IMR-90 (cell line): ENCODE results near the gene KCNMA1. TPM values are rescaled to one million over a fixed set of nuclear protein-coding genes. Genes with fewer than 3 reads are reported as not detected.

Experiments used
- ATAC-seq: fragments of 200-7000 bp; cut with Tn5 transposase; 2 replicates; pipeline ENCODE4 v1.9.1; 2020; ENCODE audit warnings: low read depth, mild to moderate bottlenecking, moderate library complexity
- BruUV-seq: library from RNA; stranded (reverse); fragments of 400-500 nt; replicated peaks from 2 replicates; lab custom pipeline; 2021; lab: Mats Ljungman, UMichigan
- CTCF ChIA-PET: fragments of 300-600 bp; formaldehyde crosslinking; extraction: SDS; loops from one replicate; lab custom pipeline; 2021; ENCODE audit warnings: antibody characterized with exemption; lab: Yijun Ruan, JAX
- POLR2A ChIA-PET: fragments of 300-600 bp; sonication (Branson Sonifier 250); formaldehyde crosslinking; loops from one replicate; lab custom pipeline; 2022; ENCODE audit warnings: antibody characterized with exemption; ENCODE audit not compliant: unreplicated experiment; lab: Charles Lee
- DNase-seq: peaks from one replicate; pipeline ENCODE4 v3.0.0; 2013
- H2AFZ ChIP-seq: replicated peaks from 2 replicates; pipeline ENCODE3; 2013; ENCODE audit warnings: low read length, mild to moderate bottlenecking; ENCODE audit not compliant: poor library complexity
- H2AK5ac ChIP-seq: 2 replicates; pipeline ENCODE4 v1.6.1; 2013; ENCODE audit warnings: low read depth, low read length, inconsistent platforms
- H2AK9ac ChIP-seq: replicated peaks from 2 replicates; pipeline ENCODE3; 2013; ENCODE audit warnings: mild to moderate bottlenecking, low read depth, low read length, moderate library complexity; ENCODE audit not compliant: poor library complexity
- H2BK120ac ChIP-seq: 2 replicates; pipeline ENCODE4 v1.6.1; 2013; ENCODE audit warnings: low read depth, low read length, inconsistent platforms
- H2BK15ac ChIP-seq: 3 replicates; pipeline ENCODE4 v1.6.1; 2013; ENCODE audit warnings: low read depth, low read length, inconsistent platforms
- H2BK20ac ChIP-seq: 2 replicates; pipeline ENCODE4 v1.6.1; 2013; ENCODE audit warnings: low read depth, mild to moderate bottlenecking, inconsistent platforms, low read length, moderate library complexity
- H2BK5ac ChIP-seq: 2 replicates; pipeline ENCODE4 v1.6.1; 2013; ENCODE audit warnings: mild to moderate bottlenecking, low read depth, low read length, inconsistent platforms; ENCODE audit not compliant: poor library complexity, severe bottlenecking
- H3K14ac ChIP-seq: replicated peaks from 2 replicates; pipeline ENCODE4 v1.6.1; 2013; ENCODE audit warnings: low read depth, low read length, inconsistent platforms
- H3K18ac ChIP-seq: 2 replicates; pipeline ENCODE4 v1.6.1; 2013; ENCODE audit warnings: low read depth, low read length, control low read depth
- H3K23ac ChIP-seq: 2 replicates; pipeline ENCODE4 v1.6.1; 2013; ENCODE audit warnings: low read depth, low read length, inconsistent platforms
- H3K27ac ChIP-seq: 2 replicates; pipeline ENCODE4 v1.5.1; 2013; ENCODE audit warnings: mild to moderate bottlenecking, control low read depth, low read length; ENCODE audit not compliant: insufficient read depth
- H3K27me3 ChIP-seq: 2 replicates; pipeline ENCODE4 v1.6.1; 2013; ENCODE audit warnings: low read length; ENCODE audit not compliant: control insufficient read depth, insufficient read depth
- H3K36me3 ChIP-seq: 2 replicates; pipeline ENCODE4 v1.6.1; 2013; ENCODE audit warnings: low read length, mixed read lengths; ENCODE audit not compliant: control insufficient read depth, insufficient read depth
- H3K4ac ChIP-seq: 2 replicates; pipeline ENCODE4 v1.6.1; 2013; ENCODE audit warnings: low read depth, low read length, inconsistent platforms
- H3K4me1 ChIP-seq: 2 replicates; pipeline ENCODE4 v1.6.1; 2013; ENCODE audit warnings: low read length, mixed read lengths; ENCODE audit not compliant: control insufficient read depth, insufficient read depth
- H3K4me2 ChIP-seq: 2 replicates; pipeline ENCODE4 v1.6.1; 2013; ENCODE audit warnings: low read depth, mild to moderate bottlenecking, control low read depth, low read length, moderate library complexity
- H3K4me3 ChIP-seq: 2 replicates; pipeline ENCODE4 v1.5.1; 2013; ENCODE audit warnings: low read depth, mild to moderate bottlenecking, control low read depth, low read length, moderate library complexity; ENCODE audit not compliant: insufficient read depth
- H3K56ac ChIP-seq: 2 replicates; pipeline ENCODE4 v1.6.1; 2013; ENCODE audit warnings: low read length, inconsistent platforms; ENCODE audit not compliant: insufficient read depth; ENCODE audit errors: extremely low read depth
- H3K79me1 ChIP-seq, 2 experiments: 2 replicates each; pipeline ENCODE4 v1.6.1; 2013; ENCODE audit warnings: low read length in 2 of 2, inconsistent platforms in 1 of 2, low read depth in 1 of 2
- H3K9ac ChIP-seq: 2 replicates; pipeline ENCODE4 v1.6.1; 2013; ENCODE audit warnings: low read depth, low read length, control low read depth
- H3K9me1 ChIP-seq: 2 replicates; pipeline ENCODE4 v1.6.1; 2013; ENCODE audit warnings: low read length, inconsistent platforms; ENCODE audit not compliant: insufficient read depth
- H3K9me3 ChIP-seq: 2 replicates; pipeline ENCODE4 v1.6.1; 2013; ENCODE audit warnings: low read length; ENCODE audit not compliant: control insufficient read depth, insufficient read depth
- H4K20me1 ChIP-seq: 2 replicates; pipeline ENCODE4 v1.6.1; 2013; ENCODE audit warnings: low read length, inconsistent platforms; ENCODE audit not compliant: insufficient read depth
- H4K5ac ChIP-seq: 2 replicates; pipeline ENCODE4 v1.6.1; 2013; ENCODE audit warnings: mild to moderate bottlenecking, low read depth, low read length, control low read depth
- H4K8ac ChIP-seq, 2 experiments: 2 replicates each; pipeline ENCODE4 v1.6.1; 2013; ENCODE audit warnings: low read depth in 2 of 2, low read length in 2 of 2, control low read depth in 1 of 2, inconsistent platforms in 1 of 2
- H4K91ac ChIP-seq: 2 replicates; pipeline ENCODE4 v1.6.1; 2013; ENCODE audit warnings: low read depth, low read length, inconsistent platforms; ENCODE audit not compliant: insufficient read depth
- CEBPB ChIP-seq: IDR thresholded peaks from 2 replicates; pipeline ENCODE4 v1.6.1; 2012; ENCODE audit warnings: low read depth, low read length, improper control_type of control experiment
- CTCF ChIP-seq: conservative IDR thresholded peaks from 2 replicates; pipeline ENCODE4 v1.5.1; 2012; ENCODE audit warnings: mild to moderate bottlenecking, low read depth, low read length, improper control_type of control experiment
- ELK1 ChIP-seq: fragments of 150-350 bp; IDR thresholded peaks from 2 replicates; pipeline ENCODE4 v1.6.1; 2016; ENCODE audit warnings: low read depth, mild to moderate bottlenecking, low read length, moderate library complexity, borderline replicate concordance
- FOS ChIP-seq: fragments of 150-350 bp; IDR thresholded peaks from 2 replicates; pipeline ENCODE4 v1.6.1; 2016; ENCODE audit warnings: low read depth, low read length
- RCOR1 ChIP-seq: IDR thresholded peaks from 2 replicates; pipeline ENCODE4 v1.6.1; 2012; ENCODE audit warnings: mild to moderate bottlenecking, low read length, improper control_type of control experiment; ENCODE audit not compliant: insufficient replicate concordance
- RFX5 ChIP-seq: IDR thresholded peaks from 2 replicates; pipeline ENCODE4 v1.8.0; 2012; ENCODE audit warnings: low read depth, mild to moderate bottlenecking, low read length, moderate library complexity
- WGBS, 2 experiments: methylation state at CpG; one replicate each; pipeline versions ENCODE4 v1.1.5 to v1.1.7; 2013; ENCODE audit warnings: missing lambda C conversion rate in 2 of 2; ENCODE audit not compliant: insufficient read length in 1 of 2; ENCODE audit errors: extremely low coverage in 2 of 2; 5-methylcytosine and 5-hydroxymethylcytosine counted together
- dilution Hi-C: fragments of 300-500 bp; cut with HindIII; formaldehyde crosslinking; loops from one replicate; pipeline ENCODE4 v1.14.3; 2018; ENCODE audit warnings: low sequenced_read_pairs; ENCODE audit not compliant: unreplicated experiment
- in situ Hi-C: fragments of 300-500 bp; cut with MboI; formaldehyde crosslinking; loops from 3 replicates; pipeline ENCODE4 v1.14.3; 2019; ENCODE audit warnings: low sequenced_read_pairs, inconsistent platforms, mixed read lengths
- intact Hi-C: fragments of 100-400 bp; cut with micrococcal nuclease; formaldehyde crosslinking; loops from 2 replicates; pipeline ENCODE4 v1.10.0; 2022
- polyA plus RNA-seq, 3 experiments: library from polyadenylated mRNA; depleted of rRNA; stranded (reverse); fragments of >200 nt; gene quantifications; 2 replicates each; pipeline ENCODE4 v1.2.3, GENCODE V29; 2012; ENCODE audit warnings: low replicate concordance in 1 of 3
- total RNA-seq: library from RNA; depleted of rRNA; stranded (reverse); fragments of >200 nt; gene quantifications from 2 replicates; pipeline ENCODE4 v1.2.3, GENCODE V29; 2012

The KCNMA1 gene
- total and polyA plus RNA-seq, 2 of the 4 experiments (the other 2 are of a cell fraction), result 25.6 to 29.6 TPM

- WGBS, 2 experiments, result 69% methylated on average over 2 of the region's 3 CpGs; no CpG with 5 or more reads in 1 of the 2 experiments
Observed at GRCh38 chr10:76992467-76992866, 645.1 kb downstream of the KCNMA1 start.

More at GRCh38 chr10:76992467-76992866, 645.1 kb downstream of the KCNMA1 start:
- in situ Hi-C loops, result loop anchor here (25.0 kb wide), 2 partner anchors 430 to 1580 kb away; partner anchors contain the start of gene ZNF503
- Histone ChIP-seq H2BK5ac (no peak overlapping the region), H3K4me1 (no peaks in the 10 kb centered on the region), H2AFZ (no peak overlapping the region), H3K9me3 (no peaks in the 10 kb centered on the region), H4K91ac (no peak overlapping the region), H3K4ac (no peak overlapping the region), H3K14ac (no peak overlapping the region), H2BK20ac (no peak overlapping the region), H2AK9ac (no peak overlapping the region), H2AK5ac (no peak overlapping the region), H3K36me3 (no peaks in the 10 kb centered on the region), H4K8ac (no peak overlapping the region), H4K5ac (no peak overlapping the region), H3K27ac (no peak overlapping the region), H3K56ac (no peak overlapping the region), H3K9me1 (no peaks in the 10 kb centered on the region), H3K27me3 (peaks cover 8% of the 10 kb centered on the region; the same call in 1 of the 2 replicates), H3K9ac (no peak overlapping the region), H3K23ac (no peak overlapping the region), H3K4me2 (no peak overlapping the region), H2BK15ac (no peak overlapping the region), H3K4me3 (no peak overlapping the region), H3K79me1 (no peaks in the 10 kb centered on the region), H2BK120ac (no peak overlapping the region), H4K20me1 (no peaks in the 10 kb centered on the region), H3K18ac (no peak overlapping the region)
- DNase-seq (no peak), ATAC-seq (no peak)
- intact Hi-C loops, result no loop called here
- BruUV-seq, result no TSS peak
- CTCF ChIA-PET, result no interaction called here
- POLR2A ChIA-PET, result no interaction called here
- no peak for TF ChIP-seq CTCF
- TF ChIP-seq FOS, result no peak
- no peak for TF ChIP-seq ELK1
- no peak for TF ChIP-seq RFX5
- no peak for TF ChIP-seq RCOR1
- TF ChIP-seq CEBPB, result no peak
- dilution Hi-C loops, result no loop called here
